HG03558 (cell line): ENCODE results near the gene NFE2L3.

Experiments
- ATAC-seq: cut with Tn5 transposase; IDR thresholded peaks from one replicate; pipeline ENCODE4 v1.9.1; 2021; ENCODE audit warnings: moderate number of reproducible peaks; ENCODE audit not compliant: unreplicated experiment; ENCODE audit errors: extremely low read depth

The NFE2L3 gene

DNA sequence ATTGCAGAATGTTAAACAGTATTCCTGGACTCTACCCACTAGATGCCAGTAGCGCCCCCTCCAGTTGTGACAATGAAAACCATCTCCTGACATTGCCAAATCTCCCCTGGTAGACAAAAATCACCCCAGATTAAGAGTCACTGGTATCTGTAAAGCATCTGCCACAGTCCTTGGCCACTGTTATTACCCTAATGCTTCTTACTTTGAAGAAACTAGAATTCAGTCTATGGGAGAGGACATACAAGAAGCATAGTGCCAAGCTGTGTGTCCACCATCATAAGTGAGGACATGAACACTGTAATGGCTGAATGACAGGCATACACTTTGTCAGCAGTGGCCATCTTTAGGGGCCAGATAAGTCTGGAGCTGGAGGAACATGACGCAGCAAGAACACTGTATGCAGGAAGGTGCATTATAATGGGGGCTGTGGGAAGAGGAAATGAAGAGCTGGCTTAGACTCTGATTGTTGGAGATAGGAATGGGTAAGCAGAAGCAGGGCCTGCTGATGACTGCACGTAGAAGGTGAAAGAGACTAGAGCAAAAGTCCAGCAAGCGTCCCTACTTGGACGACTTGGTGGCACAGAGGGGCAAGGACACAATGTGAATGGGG is 82.0 kb downstream of the NFE2L3 start:
- ATAC-seq = no peak
